T47D (cell line): ENCODE data around the gene FGF19.

Experiments
- DNase-seq, 2 experiments: peaks; one replicate each; pipeline versions ENCODE4 v3.0.0 to v3.0.0-alpha.2; 2011 to 2012; ENCODE audit warnings: low read depth in 1 of 2, low spot score in 1 of 2
- JUND ChIP-seq: IDR thresholded peaks from 2 replicates; pipeline ENCODE4 v1.6.1; 2012; ENCODE audit warnings: low read depth
- in situ Hi-C: cut with HindIII; loops from 2 replicates; pipeline ENCODE4 v1.10.0; 2016; ENCODE audit warnings: low sequenced_read_pairs, low pct_unique_long_range_greater_than_20kb

Gene FGF19

DNA sequence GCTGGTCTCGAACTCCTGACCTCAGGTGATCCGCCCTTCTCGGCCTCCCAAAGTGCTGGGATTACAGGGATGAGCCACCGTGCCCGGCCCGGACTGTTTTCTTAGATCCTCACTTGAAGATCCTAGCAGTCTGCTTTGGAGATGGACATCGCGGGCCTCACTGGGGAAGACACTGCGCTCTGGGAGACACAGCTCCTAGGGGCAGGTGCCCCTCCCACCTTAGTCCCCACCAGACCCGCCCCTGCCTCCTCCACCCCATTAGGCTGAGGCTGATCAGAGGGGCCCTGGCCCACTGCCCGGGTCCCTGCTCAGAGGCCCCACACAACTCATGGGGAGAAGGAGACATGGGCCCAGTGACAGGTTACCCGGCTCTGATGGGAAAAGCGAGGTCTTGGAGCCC is 17.4 kb downstream of the FGF19 start:
- TF ChIP-seq JUND, result no peak
- in situ Hi-C loops, result no loop called here

DNA sequence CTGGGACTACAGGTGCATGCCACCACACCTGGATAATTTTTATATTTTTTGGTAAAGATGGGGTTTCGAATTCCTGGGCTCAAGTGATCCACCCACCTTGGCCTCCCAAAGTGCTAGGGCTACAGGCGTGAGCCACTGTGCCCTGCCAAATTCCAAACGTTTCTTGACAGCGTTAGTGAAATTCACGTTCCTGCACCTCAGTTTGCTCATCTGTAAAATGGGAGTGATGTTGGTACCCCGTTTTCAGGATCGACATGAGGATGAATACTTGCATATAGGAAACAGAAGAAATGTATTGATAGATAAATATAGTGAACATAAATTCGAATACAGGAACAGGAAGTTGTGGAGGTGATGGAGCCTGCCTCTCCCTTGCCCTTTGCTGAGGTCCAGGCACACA is 18.5 kb downstream of the FGF19 start:
- in situ Hi-C loops, result no loop called here

More for the DNA sequence above, 17.4 kb downstream of the FGF19 start:
- no peak for DNase-seq

DNA sequence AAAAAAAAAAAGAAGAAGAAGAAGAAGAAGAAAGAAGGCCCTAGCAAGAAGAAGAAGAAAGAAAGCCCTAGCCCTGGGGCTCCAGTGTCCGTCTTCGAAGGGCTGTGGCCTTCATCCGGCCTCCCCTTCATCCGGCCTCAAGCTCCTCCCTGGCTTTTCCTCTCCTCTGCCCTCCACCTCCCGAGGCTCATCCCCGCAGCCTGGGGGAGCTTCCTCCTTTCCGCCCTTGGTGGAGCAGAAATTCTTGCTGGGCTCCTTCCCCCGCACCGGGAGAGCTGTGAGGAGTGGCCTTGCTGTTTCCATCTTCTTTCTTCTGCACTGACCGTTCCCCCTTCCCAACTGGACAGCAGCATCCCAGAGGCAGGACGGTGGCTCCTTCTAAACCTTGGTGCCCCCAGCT is 19.2 kb downstream of the FGF19 start:
- TF ChIP-seq JUND, result no peak
- in situ Hi-C loops, result no loop called here
- no peak for DNase-seq

More for the DNA sequence above, 18.5 kb downstream of the FGF19 start:
- no peak for TF ChIP-seq JUND
- no peak for DNase-seq

DNA sequence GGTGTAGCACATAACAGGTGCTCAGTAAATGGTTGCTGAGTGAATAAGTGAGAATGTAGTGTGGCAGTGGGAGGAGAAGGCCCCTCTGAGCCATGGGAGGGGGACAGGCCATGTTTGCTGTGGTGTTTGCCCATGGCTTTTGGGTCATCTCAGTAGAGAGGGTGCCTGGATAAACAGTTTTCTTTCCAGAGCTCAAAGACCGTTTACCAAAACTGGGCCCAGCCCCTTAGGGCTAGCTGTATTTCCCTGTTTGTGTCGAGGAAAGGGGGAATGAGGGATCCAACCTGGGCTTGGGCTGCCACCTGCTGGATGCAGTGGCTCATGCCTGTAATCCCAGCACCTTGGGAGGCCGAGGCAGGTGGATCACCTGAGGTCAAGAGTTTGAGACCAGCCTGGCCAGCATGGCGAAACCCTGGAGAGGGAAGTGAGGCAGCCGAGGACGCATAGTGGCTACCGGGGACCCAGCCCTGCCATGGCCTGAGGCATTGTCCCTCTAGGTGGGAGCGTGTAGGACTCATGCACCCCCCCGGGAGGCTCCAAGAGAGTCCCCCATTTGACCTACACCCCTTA is 20.0 kb downstream of the FGF19 start:
- in situ Hi-C loops, result no loop called here
- TF ChIP-seq JUND, result no peak
- DNase-seq, result peak in 1 of 2 experiments; percentile 83

DNA sequence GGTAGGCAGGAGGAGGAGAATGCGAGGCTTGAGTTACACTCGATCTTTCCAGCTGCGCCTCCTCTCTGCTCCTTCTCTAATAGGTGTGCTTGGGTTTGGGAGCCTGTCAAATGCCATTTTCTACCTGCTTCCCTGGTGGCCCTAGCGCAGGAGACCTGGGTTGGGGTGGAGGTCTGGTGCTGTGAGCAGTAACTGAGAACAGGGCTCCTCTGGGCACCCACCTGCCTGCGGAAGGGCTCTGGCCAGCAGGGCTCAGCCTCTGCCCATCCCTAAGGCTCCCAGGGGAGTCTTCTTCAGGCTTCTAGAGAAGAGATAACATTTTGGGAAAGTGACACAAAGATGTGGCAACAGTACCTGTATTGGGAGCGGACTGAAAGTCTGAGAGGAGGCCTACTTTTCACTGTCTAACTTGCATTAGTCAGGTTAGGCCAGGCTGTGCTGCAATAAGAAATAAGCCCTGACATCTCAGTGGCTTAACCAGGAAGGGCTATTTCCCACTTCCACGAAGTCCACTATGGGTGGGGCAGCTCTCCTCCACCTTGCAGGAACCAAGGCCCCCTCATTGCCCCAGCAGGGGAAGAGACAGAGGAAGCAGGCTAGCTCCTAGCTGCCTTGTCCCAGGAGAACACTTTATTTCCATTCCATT is 21.0 kb downstream of the FGF19 start:
- DNase-seq, result no peak
- no peak for TF ChIP-seq JUND

DNA sequence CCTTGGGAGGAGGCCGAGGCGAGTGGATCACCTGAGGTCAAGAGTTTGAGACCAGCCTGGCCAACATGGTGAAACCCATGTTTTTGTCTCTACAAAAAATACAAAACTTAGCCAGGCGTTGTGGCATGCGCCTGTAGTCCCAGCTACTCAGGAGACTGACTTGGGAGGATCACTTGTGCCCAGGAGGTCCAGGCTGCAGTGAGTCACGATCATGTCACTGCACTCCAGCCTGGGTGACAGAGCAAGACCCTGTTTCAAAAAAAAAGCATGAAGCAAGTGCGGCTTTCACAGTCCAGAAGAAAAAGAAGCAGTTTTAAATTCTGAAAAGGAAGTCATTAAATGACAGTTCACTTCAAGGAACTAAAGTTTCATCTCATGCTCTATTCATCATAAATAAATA is 21.6 kb downstream of the FGF19 start:
- no peak for DNase-seq
- TF ChIP-seq JUND, result no peak
- in situ Hi-C loops, result no loop called here

More for the DNA sequence above, 21.0 kb downstream of the FGF19 start:
- in situ Hi-C loops, result no loop called here

DNA sequence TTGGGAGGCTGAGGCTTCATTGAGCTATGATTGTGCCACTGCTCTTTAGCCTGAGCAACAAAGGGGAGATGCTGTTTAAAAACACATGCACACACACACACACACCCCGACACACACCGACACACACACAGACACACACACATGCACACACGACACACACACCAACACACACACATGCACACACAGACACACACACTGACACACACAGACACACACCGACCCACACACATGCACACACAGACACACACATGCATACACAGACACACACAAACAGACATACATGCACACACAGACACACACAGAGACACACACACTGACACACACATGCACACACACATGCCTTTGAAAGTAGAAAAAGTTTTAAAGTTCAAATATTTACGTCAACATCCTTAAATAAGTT is 23.1 kb downstream of the FGF19 start:
- TF ChIP-seq JUND, result no peak
- no peak for DNase-seq
- in situ Hi-C loops, result no loop called here

DNA sequence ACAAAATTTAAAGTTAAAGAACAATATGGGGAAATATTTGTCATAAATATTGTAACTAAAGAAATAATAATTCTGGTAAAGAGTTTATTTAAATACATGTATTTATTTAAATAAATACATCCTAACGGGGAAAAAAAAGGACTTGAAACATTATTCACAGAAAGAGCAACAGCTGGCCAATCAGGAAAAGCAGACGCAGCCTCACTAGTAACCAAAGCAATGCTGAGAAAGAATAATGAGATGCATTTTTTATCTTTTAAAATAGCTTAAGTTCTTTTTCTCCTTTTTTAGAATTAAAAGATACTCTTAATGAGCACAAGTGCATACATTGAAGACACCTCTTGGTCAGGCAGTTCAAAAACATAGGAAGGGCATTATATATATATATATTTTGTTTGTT is 26.1 kb downstream of the FGF19 start:
- DNase-seq, result no peak

DNA sequence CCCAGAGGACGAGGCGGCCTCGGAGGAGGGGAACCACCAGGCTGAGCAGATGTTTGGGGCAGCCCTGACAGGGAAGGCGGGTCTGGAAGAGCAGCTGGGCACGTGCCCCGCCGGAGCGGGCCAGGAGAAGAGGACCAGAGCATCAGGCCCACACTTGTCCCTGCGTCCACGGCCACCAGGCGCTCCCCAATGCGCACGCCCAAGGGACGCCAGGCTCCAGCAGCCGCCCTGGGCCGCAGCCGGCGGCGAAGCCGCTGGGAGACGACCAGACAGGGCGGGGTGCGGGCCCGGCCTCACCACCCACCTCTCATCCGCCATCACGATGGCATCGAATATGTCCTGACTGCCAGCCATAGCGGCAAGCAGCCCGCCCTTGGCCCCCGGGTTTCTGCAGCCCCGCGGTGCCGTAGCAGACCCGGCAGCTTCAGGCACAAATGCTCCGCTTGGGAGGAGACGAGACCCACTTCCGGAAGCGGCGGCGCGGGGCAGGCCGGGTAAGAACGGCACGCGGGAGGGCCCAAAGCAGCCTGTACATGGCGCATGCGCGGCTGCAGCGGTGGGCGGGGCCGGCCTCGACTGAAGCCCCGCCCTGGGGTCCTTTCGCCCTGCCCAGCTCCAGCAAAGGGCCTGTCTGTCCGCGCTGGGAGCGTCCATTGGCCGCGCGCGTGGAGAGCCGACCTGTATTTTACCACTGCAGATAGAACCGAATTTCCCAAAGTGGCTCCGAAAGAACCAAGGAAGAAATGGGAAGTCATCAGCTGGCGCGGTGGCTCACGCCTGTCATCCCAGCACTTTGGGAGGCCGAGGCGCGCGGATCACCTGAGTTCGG is 28.7 kb downstream of the FGF19 start, which contains the start of gene LTO1:
LTO1 (minus strand) TSS at position 468 of the 829 bp plus-strand sequence; CDS start at position 354, 114 bp downstream.
- in situ Hi-C loops, result loop anchor here (25.0 kb wide), 1 partner anchor 563 kb away; no protein-coding TSS in a partner anchor
- no peak for TF ChIP-seq JUND
- peak; percentile 98 to 99 for DNase-seq

More for the DNA sequence above, 26.1 kb downstream of the FGF19 start:
- in situ Hi-C loops, result no loop called here
- no peak for TF ChIP-seq JUND

DNA sequence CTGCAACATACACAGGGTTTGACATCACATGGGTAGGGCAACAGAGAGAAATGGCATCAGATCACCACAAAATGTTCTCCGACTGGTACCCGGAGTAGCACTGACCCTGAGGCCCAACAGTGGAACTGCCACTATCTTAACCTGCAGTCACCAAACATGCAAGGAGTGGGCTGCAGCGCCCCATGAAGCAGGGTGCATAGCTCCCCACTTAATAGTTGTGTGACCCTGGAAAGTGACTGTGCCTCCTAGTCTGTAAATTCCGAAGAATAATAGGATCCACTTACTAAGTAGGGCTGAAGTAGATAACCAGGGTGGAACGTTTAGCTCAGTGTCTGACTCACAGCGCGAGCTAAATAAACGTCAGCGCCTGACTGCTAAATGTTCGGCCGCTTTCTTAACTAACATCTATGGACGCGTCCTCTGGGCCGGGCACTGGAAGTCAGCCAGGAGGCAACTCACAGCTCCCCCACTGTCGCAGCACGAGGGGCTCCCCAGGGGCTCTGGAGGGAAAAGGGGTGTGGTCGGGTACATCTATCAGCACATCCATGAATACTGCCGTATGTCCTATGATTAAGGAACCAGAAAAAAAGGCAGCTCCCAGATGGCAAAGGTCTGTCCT is 29.4 kb downstream of the FGF19 start:
- in situ Hi-C loops, result loop anchor here (25.0 kb wide), 1 partner anchor 562 kb away; no protein-coding TSS in a partner anchor

DNA sequence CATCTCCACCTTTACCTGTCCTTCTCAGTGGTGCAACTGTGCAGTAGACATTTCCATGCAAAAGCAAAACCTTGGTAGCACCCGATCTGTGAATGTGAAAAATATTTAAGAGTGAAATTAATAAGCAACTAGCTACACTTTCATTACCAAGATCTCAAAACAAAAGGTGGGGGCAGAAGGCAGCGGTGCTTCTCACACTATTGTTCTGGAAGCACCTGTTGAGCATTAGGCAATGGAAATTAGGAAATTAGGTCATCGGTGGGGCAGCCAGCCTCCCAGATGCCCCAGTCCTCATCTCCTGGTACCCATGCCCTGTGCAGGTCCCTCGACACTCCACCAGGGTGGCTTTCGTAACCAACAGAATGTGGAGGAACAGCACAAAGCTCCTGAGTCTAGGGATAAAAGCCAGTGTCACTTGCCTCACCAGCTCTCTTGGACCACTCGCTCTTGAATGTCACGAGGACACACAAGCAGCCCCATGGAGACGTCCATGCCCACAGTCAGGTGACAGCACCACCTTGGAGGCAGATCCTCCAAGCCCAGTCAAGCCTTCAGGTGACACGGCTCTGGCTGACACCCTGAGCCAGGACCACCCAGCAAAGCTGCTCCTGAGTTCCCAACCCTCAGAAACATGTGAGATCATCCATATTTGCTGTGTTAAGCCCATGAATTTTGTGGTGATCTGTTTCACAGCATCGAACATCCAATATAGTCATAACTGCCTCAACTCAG is 31.9 kb downstream of the FGF19 start:
- in situ Hi-C loops, result loop anchor here (25.0 kb wide), 1 partner anchor 560 kb away; no protein-coding TSS in a partner anchor
- DNase-seq, result no peak
- no peak for TF ChIP-seq JUND

More for the DNA sequence above, 29.4 kb downstream of the FGF19 start:
- TF ChIP-seq JUND, result no peak
- DNase-seq, result no peak
